Vagina (tissue), 2 donors: ENCODE measurements around the gene KDELR1. TPM values are rescaled to one million over a fixed set of nuclear protein-coding genes. Genes with fewer than 3 reads are reported as not detected.

Experiments
- DNase-seq, 2 donors: peaks; one replicate each; pipeline ENCODE4 v3.0.0-alpha.2; 2017; ENCODE audit errors: extremely low spot score in 2 of 2
- H3K27ac ChIP-seq: fragments of 200-600 bp; sonication (generic); one replicate; pipeline ENCODE4 v1.5.1; 2019
- H3K27me3 ChIP-seq: fragments of 200-600 bp; sonication (generic); one replicate; pipeline ENCODE4 v1.5.1; 2019
- H3K36me3 ChIP-seq, 2 donors: fragments of 200-600 bp; sonication (generic); one replicate each; pipeline ENCODE4 v1.5.1; 2017 to 2019
- H3K4me1 ChIP-seq: fragments of 200-600 bp; sonication (generic); one replicate; pipeline ENCODE4 v1.5.1; 2019
- H3K4me3 ChIP-seq, 2 donors: fragments of 200-600 bp; sonication (generic); 1 replicate in 1 of 2; 2 replicates in 1 of 2; pipeline ENCODE4 v1.5.1; 2016 to 2019
- H3K9me3 ChIP-seq: fragments of 200-600 bp; sonication (generic); one replicate; pipeline ENCODE4 v1.5.1; 2019
- POLR2A ChIP-seq, 2 donors: fragments of 450-650 bp; IDR thresholded peaks; one replicate each; pipeline ENCODE4 v1.6.1; 2017; ENCODE audit warnings: antibody characterized with exemption in 2 of 2, mild to moderate bottlenecking in 2 of 2, moderate library complexity in 2 of 2
- POLR2AphosphoS5 ChIP-seq, 2 donors: sonication (generic); formaldehyde crosslinking; IDR thresholded peaks; one replicate each; pipeline ENCODE4 v1.9.0; 2017; ENCODE audit warnings: antibody characterized with exemption in 2 of 2, mild to moderate bottlenecking in 2 of 2, low read depth in 1 of 2; ENCODE audit not compliant: insufficient read depth in 1 of 2
- intact Hi-C: fragments of 100-400 bp; cut with DNase I; formaldehyde crosslinking; loops from one replicate; pipeline ENCODE4 v1.15.1; 2023
- total RNA-seq: library from RNA; depleted of rRNA; stranded (reverse); fragments of >200 nt; gene quantifications from one replicate; pipeline ENCODE4 v1.2.3, GENCODE V29; 2016
- TF ChIP-seq, protein P1 (sequence below), 3 experiments: fragments of 450-650 bp in 2 of 3; fragments of 200-600 bp in 1 of 3; sonication (generic) in 1 of 3; IDR thresholded peaks; one replicate each; pipeline ENCODE4 v1.5.1; 2017 to 2019; ENCODE audit warnings: antibody characterized with exemption in 3 of 3, mild to moderate bottlenecking in 2 of 3, moderate library complexity in 2 of 3

Gene KDELR1
- total RNA-seq: 90.8 TPM

- Histone ChIP-seq H3K27me3 (peaks cover 8% of the 10 kb centered on the region), H3K27ac (peak within 1 kb of the TSS; percentile 92), H3K4me1 (peaks cover 35% of the 10 kb centered on the region), H3K4me3 (peak within 1 kb of the TSS; percentile 85 to 99), H3K9me3 (no peaks in the 10 kb centered on the region), H3K36me3 (peaks cover 0 to 21% of the 10 kb centered on the region in 2 donors)
- peak in 1 of 2 donors; percentile 88 for TF ChIP-seq POLR2AphosphoS5 (IDR thresholded peaks at IDR 0.05; ENCODE audit: insufficient read depth in 1 of 2, low read depth in 1 of 2)
- TF ChIP-seq POLR2A (IDR thresholded peaks at IDR 0.05): peak in 1 of 2 donors; percentile 53
- TF ChIP-seq, protein P1, sequence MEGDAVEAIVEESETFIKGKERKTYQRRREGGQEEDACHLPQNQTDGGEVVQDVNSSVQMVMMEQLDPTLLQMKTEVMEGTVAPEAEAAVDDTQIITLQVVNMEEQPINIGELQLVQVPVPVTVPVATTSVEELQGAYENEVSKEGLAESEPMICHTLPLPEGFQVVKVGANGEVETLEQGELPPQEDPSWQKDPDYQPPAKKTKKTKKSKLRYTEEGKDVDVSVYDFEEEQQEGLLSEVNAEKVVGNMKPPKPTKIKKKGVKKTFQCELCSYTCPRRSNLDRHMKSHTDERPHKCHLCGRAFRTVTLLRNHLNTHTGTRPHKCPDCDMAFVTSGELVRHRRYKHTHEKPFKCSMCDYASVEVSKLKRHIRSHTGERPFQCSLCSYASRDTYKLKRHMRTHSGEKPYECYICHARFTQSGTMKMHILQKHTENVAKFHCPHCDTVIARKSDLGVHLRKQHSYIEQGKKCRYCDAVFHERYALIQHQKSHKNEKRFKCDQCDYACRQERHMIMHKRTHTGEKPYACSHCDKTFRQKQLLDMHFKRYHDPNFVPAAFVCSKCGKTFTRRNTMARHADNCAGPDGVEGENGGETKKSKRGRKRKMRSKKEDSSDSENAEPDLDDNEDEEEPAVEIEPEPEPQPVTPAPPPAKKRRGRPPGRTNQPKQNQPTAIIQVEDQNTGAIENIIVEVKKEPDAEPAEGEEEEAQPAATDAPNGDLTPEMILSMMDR (IDR thresholded peaks at IDR 0.05): peak in 2 of 3 experiments; percentile 50 to 86
- DNase-seq: no peak
- intact Hi-C loops: no loop called here
Measured at GRCh38 chr19:48391100-48392005, at the start of gene KDELR1. TSS of gene KDELR1 (minus strand) at chr19:48391551. CDS start at chr19:48391358, 193 bp downstream.

DNA sequence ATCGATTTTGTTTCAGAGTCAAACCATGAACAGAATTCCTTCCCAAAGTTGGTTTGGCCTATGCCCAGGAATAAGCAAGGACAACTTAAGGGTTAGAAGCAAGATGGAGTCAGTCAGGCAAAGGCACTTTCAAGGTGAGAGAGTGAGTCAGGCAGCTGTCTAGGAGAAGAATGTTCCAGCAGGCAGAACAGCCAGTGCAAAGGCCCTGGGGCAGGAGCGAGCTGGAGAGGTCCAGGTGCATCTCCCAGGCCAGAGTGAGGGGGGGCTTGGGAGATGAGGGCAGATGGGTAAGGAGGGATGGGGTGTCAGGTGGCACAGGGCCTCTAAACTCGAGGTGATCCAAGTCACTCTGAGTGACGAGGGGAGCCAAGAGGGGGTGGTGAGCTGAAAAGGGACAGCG, 45.2 kb upstream of the KDELR1 start:
- intact Hi-C loops: no loop called here
- no peak overlapping the region for H3K4me3 ChIP-seq
- H3K27me3 ChIP-seq: no peaks in the 10 kb centered on the region
- H3K9me3 ChIP-seq: no peaks in the 10 kb centered on the region
- no peak overlapping the region for H3K27ac ChIP-seq
- TF ChIP-seq, protein P1 (IDR thresholded peaks at IDR 0.05): no peak
- TF ChIP-seq POLR2A (IDR thresholded peaks at IDR 0.05) (no peak), POLR2AphosphoS5 (IDR thresholded peaks at IDR 0.05; ENCODE audit: insufficient read depth in 1 of 2, low read depth in 1 of 2) (no peak)
- no peaks in the 10 kb centered on the region for H3K4me1 ChIP-seq
- no peak for DNase-seq
- H3K36me3 ChIP-seq: no peaks in the 10 kb centered on the region

- Histone ChIP-seq H3K9me3 (no peaks in the 10 kb centered on the region), H3K27me3 (no peaks in the 10 kb centered on the region), H3K4me3 (no peak overlapping the region), H3K4me1 (no peaks in the 10 kb centered on the region), H3K27ac (no peak overlapping the region), H3K36me3 (no peaks in the 10 kb centered on the region)
- no peak for DNase-seq
- TF ChIP-seq POLR2AphosphoS5 (IDR thresholded peaks at IDR 0.05; ENCODE audit: insufficient read depth in 1 of 2, low read depth in 1 of 2) (no peak), POLR2A (IDR thresholded peaks at IDR 0.05) (no peak)
- TF ChIP-seq, protein P1 (IDR thresholded peaks at IDR 0.05): no peak
- intact Hi-C loops: no loop called here
Measured at GRCh38 chr19:48433337-48433736, 42.0 kb upstream of the KDELR1 start.

DNA sequence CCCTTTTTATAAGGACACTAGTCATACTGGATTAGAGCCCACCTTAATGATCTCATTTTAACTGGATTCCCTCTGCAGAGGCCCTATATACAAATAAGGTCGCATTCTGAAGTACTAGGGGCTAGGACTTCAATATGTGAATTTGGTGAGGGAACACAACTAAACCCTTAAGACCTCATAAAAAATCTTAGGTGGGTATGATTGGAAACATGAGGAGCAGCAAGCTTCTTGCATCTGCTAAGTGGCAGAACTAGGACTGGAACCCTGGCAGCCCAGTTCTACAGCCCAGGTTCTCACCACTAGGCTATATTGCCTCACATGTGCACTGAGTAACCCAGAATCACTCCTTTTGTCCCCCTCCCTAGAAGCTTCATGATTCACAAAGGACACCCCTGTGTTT, 37.3 kb upstream of the KDELR1 start:
- DNase-seq: no peak
- TF ChIP-seq POLR2AphosphoS5 (IDR thresholded peaks at IDR 0.05; ENCODE audit: insufficient read depth in 1 of 2, low read depth in 1 of 2) (no peak), POLR2A (IDR thresholded peaks at IDR 0.05) (no peak)
- TF ChIP-seq, protein P1 (IDR thresholded peaks at IDR 0.05): no peak
- Histone ChIP-seq H3K4me3 (no peak overlapping the region), H3K4me1 (no peaks in the 10 kb centered on the region), H3K27me3 (no peaks in the 10 kb centered on the region), H3K9me3 (no peaks in the 10 kb centered on the region), H3K36me3 (no peaks in the 10 kb centered on the region), H3K27ac (no peak overlapping the region)
- intact Hi-C loops: no loop called here

DNA sequence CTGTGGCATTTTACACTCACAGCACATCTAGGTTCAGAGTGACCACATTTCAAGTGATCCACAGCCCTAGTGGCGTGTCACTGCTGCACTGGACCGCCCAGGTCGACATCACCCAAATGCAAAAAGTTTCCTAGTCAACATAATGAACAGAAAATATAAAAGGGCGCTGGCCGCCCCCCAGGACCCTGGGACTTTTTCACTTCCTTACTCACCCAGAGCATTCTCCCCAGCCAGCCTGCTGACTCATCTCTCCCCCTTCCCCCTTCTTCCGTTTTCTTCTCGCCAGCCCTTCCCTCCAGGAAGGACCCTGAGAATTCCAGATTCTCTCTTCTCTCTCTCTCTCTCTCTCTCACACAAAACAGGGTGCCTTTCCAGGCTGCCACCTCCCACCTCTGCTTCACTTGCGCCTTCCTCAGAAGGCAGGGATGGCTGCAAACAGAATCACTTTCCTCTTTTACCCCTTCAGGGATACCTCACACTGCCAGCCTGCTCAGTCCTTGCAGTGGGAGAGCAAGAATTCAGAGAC, 33.4 kb upstream of the KDELR1 start:
- Histone ChIP-seq H3K27me3 (no peaks in the 10 kb centered on the region), H3K36me3 (no peaks in the 10 kb centered on the region), H3K9me3 (no peaks in the 10 kb centered on the region), H3K27ac (no peak overlapping the region), H3K4me3 (no peak overlapping the region), H3K4me1 (no peaks in the 10 kb centered on the region)
- no peak for DNase-seq
- TF ChIP-seq POLR2A (IDR thresholded peaks at IDR 0.05) (no peak), POLR2AphosphoS5 (IDR thresholded peaks at IDR 0.05; ENCODE audit: insufficient read depth in 1 of 2, low read depth in 1 of 2) (no peak)
- TF ChIP-seq, protein P1 (IDR thresholded peaks at IDR 0.05): no peak
- intact Hi-C loops: no loop called here
